DMS53 treated with DMSO at 0.1 percent for 48 hours (cell line): ENCODE measurements around the gene CLN6.
"Not testable (repeated sequence)": the region's sequence is repeated elsewhere in the genome, so short reads cannot be mapped to it uniquely, and the experiment has no call there.

ENCODE experiments used
- DNase-seq: peaks from one replicate; lab custom pipeline; 2025; ENCODE audit not compliant: unreplicated experiment; lab: John Stamatoyannopoulos, UW

Gene CLN6

GRCh38 chr15:68207176-68207935 lies 22.2 kb downstream of the CLN6 start:
- DNase-seq = no peak

DNA sequence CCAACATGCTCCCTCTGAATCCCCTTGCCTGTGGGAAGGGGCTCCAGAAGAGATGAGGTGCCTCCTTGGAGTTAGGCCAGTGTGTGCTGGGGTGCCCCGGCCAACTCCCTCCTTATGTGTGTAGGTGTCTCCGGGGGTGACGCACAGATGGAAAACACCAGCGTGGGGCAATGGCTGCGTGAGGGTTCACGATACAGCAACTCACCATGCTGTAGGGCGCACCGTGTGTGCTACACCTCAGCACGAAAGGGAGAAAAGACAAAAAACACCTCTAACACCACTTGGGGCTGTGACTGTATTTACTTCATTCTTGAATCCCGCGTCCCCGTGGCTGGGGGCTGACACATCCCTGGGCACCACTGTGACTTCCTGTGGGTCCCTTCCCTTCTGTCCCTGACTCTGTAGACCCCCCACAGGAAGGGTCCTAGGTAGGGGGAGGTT lies 22.8 kb downstream of the CLN6 start:
- DNase-seq = no peak

DNA sequence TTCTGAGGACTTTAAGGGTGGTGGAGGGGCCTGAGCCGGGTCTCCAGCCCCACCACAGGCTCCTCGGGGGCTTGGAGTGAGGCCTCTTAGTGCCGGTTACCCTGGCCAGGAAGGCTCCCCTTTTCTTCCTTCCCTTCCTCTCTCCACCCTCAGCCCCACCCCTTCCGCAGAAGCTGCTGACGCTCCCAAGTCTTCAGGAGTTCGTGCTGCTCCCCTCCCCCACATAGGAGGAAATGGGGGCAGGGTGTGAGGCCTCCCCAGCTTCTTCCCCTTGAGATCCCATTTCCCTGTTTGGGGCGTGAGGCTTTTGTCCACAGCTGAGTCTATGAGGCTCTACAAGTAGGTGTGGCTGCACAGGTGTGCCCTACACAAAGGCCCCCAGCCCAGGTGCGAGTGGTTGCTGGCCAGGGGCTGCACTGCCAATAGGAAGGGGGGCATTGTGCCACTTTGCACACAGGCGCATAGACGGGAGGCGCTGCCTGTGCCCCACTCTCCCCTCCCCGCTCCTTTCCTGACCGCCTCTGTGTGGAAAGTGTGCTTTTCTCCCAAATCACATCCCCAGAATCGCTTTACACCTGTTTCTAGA lies 23.5 kb downstream of the CLN6 start:
- no peak for DNase-seq

DNA sequence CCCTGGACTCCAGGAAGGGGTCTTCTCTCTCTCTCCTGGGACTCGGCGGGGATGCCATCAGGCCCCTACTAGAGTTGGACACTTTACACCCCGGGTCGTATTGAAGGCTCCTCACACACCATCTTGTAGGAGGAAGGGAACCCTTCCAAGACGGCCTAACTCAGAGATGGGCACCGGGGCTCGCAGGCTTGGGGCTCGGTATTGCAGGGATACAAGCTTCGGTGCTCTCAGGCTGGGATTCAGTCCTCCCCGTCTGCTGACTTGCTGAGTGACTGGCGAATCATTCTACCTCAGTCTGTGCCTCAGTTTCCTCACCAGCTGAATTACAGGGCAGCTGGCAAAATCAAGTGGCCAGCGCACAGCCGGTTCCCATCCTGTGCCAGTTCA lies 24.0 kb downstream of the CLN6 start:
- DNase-seq = no peak

- no peak for DNase-seq
These were observed 24.6 kb downstream of the CLN6 start, which contains the start of gene CALML4 for GRCh38 chr15:68204776-68205557. Gene CALML4 (minus strand): TSS chr15:68205332. CDS start chr15:68205247, 85 bp downstream.

GRCh38 chr15:68204361-68204760 lies 25.2 kb downstream of the CLN6 start:
- DNase-seq = no peak

DNA sequence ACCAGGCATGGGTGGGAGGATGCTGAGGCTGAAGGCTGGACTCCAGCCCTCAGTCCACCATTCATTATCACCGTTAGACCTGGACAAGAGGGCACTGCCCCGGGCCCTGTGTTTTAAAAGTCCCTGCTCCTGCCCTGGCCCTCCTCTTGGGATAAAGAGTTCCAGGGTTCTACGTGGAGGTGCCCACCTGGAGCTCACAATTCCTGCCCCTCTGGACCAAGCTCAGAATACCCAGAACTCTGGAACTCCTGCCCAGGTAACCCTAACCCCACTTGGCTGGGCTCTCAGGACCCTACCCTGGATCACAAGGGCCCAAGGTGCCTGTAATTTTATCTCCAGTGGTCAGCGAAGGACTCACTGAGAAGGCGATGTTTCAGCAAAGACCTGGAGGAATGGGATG lies 25.6 kb downstream of the CLN6 start:
- no peak for DNase-seq

GRCh38 chr15:68203486-68203885 lies 26.0 kb downstream of the CLN6 start:
- no peak for DNase-seq

GRCh38 chr15:68202994-68203393 lies 26.5 kb downstream of the CLN6 start:
- DNase-seq = not testable (repeated sequence)

- no peak for DNase-seq
These were observed 27.7 kb downstream of the CLN6 start for GRCh38 chr15:68201879-68202261.

- no peak for DNase-seq
These were observed 28.2 kb downstream of the CLN6 start for GRCh38 chr15:68201153-68201878.

GRCh38 chr15:68200016-68200861 lies 29.3 kb downstream of the CLN6 start:
- DNase-seq = no peak

DNA sequence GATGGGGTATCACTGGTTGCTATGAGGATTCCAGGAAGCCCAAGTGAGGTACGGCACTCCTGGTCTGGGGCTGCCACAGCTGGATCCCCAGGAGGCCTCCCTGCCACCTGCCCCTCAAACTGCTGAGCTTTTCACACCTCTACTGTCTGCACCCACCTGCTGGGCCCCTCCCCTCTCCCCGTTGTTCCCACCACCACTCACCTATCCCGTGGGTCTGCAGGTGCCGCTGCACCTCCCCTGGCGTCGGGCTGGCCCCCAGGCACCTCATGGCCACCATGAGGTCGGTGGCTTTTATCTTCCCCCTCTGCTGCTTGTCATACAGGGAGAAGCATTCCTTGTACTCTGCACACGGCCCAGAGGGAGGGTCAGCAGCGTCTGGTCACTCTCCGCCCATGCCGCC lies 30.2 kb downstream of the CLN6 start:
- no peak for DNase-seq

GRCh38 chr15:68197661-68198437 lies 31.7 kb downstream of the CLN6 start:
- no peak for DNase-seq

DNA sequence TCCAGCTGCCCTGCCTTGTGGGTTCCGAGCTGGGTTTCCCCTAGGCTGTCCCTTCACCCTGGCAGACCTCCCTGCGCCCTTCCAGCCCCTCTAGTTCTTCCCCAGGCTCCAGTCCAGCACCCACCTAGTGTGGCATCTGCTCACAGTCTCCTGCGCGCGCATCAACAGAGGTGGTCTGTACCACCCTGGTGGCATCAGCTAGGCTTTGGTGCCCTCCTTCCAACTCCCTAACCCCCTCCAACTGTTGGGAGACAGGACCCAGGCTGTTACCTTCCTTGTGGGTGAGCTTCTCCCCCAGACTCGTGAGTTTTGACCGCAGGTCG lies 32.4 kb downstream of the CLN6 start:
- DNase-seq = no peak

GRCh38 chr15:68196445-68197169 lies 32.9 kb downstream of the CLN6 start:
- no peak for DNase-seq

DNA sequence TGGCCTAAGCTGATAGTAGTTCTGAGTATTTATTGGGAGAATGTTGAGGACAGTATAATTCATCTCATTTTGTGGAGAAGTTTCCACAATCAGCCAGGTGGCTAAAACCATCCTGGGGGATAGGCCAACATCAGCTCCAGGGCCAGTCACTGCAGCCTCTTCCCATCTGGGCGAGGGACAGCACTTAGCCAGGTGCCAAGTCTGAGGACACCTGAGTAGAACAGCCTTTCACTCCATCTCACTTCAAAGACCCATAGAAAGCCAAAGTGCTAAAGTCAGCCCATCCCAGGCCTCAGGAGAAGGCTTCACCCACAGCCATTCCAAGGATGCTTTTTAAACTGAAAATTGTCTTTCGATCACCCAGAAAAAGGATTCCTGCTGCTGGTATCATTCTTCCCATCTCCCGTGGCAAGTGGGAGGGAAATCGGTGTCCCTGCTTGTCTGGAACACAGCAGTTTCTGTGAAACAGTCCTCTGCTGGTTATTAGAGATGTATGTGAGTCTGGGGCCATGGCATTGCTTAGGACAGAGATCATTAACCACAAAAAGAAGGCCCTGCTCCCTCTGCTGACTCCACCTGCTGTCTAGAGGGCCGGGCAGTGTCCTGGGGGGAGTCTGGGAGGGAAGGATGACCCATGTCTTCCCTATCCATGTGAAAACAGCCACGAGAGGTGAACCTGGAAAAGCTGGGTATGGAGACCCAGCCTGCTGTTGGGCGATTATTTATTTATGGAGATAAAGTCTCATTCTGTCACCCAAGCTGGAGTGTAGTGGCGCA lies 34.0 kb downstream of the CLN6 start:
- no peak for DNase-seq

DNA sequence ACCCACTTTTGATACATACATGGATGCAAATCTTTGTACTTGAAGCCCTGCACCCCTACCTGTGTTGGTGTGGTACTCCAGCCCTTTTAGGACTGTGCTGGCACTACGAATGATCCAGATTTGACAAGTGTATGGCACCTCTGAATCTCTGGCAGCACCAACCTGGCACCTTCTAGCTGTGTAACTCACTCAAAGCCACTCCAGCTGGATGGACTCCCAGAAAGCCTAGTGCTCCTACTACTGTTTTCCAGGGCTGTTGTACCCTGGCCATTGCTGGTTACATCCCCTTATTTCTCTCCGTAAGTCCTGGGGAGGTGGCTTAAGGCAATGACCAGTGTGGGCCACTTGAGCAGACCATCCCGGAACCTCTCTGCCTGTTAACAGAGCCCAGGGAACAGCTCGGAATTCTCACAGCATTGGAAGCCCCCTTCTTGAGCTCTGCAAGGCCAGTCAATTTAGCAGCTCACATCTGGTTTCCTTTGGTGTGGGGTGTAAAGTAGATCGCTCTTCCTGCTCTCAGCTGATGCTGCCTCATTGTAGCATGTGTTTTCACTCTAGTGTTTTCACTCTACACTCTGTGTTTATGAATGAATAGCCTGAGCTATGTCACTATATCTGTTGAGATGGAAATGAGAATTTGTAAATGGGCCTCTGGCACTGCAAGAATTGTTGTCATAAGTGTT lies 36.6 kb downstream of the CLN6 start:
- DNase-seq = no peak
